Measurements from ENCODE around the gene OR13H1. TPM values are rescaled to one million over a fixed set of nuclear protein-coding genes. Genes with fewer than 3 reads are reported as not detected.

Gene OR13H1, protein sequence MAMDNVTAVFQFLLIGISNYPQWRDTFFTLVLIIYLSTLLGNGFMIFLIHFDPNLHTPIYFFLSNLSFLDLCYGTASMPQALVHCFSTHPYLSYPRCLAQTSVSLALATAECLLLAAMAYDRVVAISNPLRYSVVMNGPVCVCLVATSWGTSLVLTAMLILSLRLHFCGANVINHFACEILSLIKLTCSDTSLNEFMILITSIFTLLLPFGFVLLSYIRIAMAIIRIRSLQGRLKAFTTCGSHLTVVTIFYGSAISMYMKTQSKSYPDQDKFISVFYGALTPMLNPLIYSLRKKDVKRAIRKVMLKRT
- total RNA-seq (2022; extraction: Qiagen RNA extraction) = not detected in 5 replicates

DNA sequence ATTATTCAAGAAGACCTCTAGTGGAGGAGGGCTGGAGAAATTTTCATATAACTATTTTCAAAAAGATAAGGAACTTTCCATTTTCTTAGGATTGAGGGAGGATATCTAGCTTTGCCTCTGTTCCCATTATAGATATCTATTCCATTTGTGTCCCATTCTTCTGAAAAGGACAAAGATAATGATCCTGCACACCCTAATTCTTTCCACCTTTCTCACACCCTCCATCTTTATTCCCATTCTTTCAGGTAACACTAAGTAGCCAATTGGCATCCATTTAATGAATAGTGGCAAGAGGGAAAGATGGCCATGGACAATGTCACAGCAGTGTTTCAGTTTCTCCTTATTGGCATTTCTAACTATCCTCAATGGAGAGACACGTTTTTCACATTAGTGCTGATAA is at the start of gene OR13H1:
Gene OR13H1, plus strand, starts transcription at position 301 of the 400 bp plus-strand sequence. Its CDS starts 0 bp downstream, at position 301.

